ENCODE data around the gene LRRC27.

The LRRC27 gene

GRCh38 chr10:132364594-132364970 lies 32.6 kb downstream of the LRRC27 start:
- DNase-seq (ENCODE audit: low read depth): no peak
- H3K4me3 ChIP-seq (ENCODE audit: low read depth, low read length): no peak overlapping the region
- no peak for TF ChIP-seq CTCF (conservative IDR thresholded peaks at IDR 0.05; ENCODE audit: low read depth, low read length)

- H3K4me3 ChIP-seq (ENCODE audit: low read depth, low read length): no peak overlapping the region
- DNase-seq (ENCODE audit: low read depth): no peak
- no peak for TF ChIP-seq CTCF (conservative IDR thresholded peaks at IDR 0.05; ENCODE audit: low read depth, low read length)
These were observed 33.1 kb downstream of the LRRC27 start for GRCh38 chr10:132365102-132365501.

- no peak overlapping the region for H3K4me3 ChIP-seq (ENCODE audit: low read depth, low read length)
- DNase-seq (ENCODE audit: low read depth): no peak
- TF ChIP-seq CTCF (conservative IDR thresholded peaks at IDR 0.05; ENCODE audit: low read depth, low read length): no peak
These were observed 34.0 kb downstream of the LRRC27 start for GRCh38 chr10:132366006-132366405.

GRCh38 chr10:132366499-132366898 lies 34.5 kb downstream of the LRRC27 start:
- DNase-seq (ENCODE audit: low read depth): no peak
- TF ChIP-seq CTCF (conservative IDR thresholded peaks at IDR 0.05; ENCODE audit: low read depth, low read length): no peak
- H3K4me3 ChIP-seq (ENCODE audit: low read depth, low read length): no peak overlapping the region

GRCh38 chr10:132368391-132368790 lies 36.4 kb downstream of the LRRC27 start:
- no peak for DNase-seq (ENCODE audit: low read depth)
- TF ChIP-seq CTCF (conservative IDR thresholded peaks at IDR 0.05; ENCODE audit: low read depth, low read length): no peak
- H3K4me3 ChIP-seq (ENCODE audit: low read depth, low read length): no peak overlapping the region

GRCh38 chr10:132368881-132369635 lies 37.1 kb downstream of the LRRC27 start:
- no peak for TF ChIP-seq CTCF (conservative IDR thresholded peaks at IDR 0.05; ENCODE audit: low read depth, low read length)
- H3K4me3 ChIP-seq (ENCODE audit: low read depth, low read length): no peak overlapping the region
- DNase-seq (ENCODE audit: low read depth): no peak

GRCh38 chr10:132369636-132370185 lies 37.7 kb downstream of the LRRC27 start:
- no peak for DNase-seq (ENCODE audit: low read depth)
- no peak overlapping the region for H3K4me3 ChIP-seq (ENCODE audit: low read depth, low read length)
- TF ChIP-seq CTCF (conservative IDR thresholded peaks at IDR 0.05; ENCODE audit: low read depth, low read length): no peak

All from choroid plexus epithelial cell (primary cell).